ENCODE data around the gene ATXN10.

GRCh38 chr22:45889093-45889538 is 217.5 kb downstream of the ATXN10 start:
- TF ChIP-seq MAX (IDR thresholded peaks at IDR 0.05) = no peak
- no peak for TF ChIP-seq SUZ12 (IDR thresholded peaks at IDR 0.05; ENCODE audit: low read length)
- no peak for TF ChIP-seq CTCF (IDR thresholded peaks at IDR 0.05; ENCODE audit: control extremely low read depth in 1 of 3, insufficient read depth in 1 of 3, low read depth in 1 of 3, low read length in 3 of 3)
- TF ChIP-seq EZH2 (IDR thresholded peaks at IDR 0.05; ENCODE audit: low read depth, low read length, severe bottlenecking) = no peak

Data from H1 (cell line).